MCF 10A (cell line): ENCODE measurements around the gene TMEM126A. TPM values are rescaled to one million over a fixed set of nuclear protein-coding genes. Genes with fewer than 3 reads are reported as not detected.

ENCODE experiments used
- BruUV-seq: library from RNA; stranded (reverse); fragments of 400-500 nt; replicated peaks from 2 replicates; lab custom pipeline; 2021; lab: Mats Ljungman, UMichigan
- CTCF ChIA-PET: fragments of 300-600 bp; sonication (Branson Sonifier 250); formaldehyde crosslinking; extraction: SDS; loops from one replicate; lab custom pipeline; 2021; ENCODE audit warnings: antibody characterized with exemption, inconsistent platforms; lab: Yijun Ruan, JAX
- POLR2A ChIA-PET: fragments of 300-600, 350-650 bp; sonication (Branson Sonifier 250); formaldehyde crosslinking; extraction: SDS; loops from one replicate; lab custom pipeline; 2020; ENCODE audit warnings: antibody characterized with exemption, inconsistent platforms; lab: Yijun Ruan, JAX
- DNase-seq: peaks from one replicate; pipeline ENCODE4 v3.0.0-alpha.2; 2018; ENCODE audit not compliant: unreplicated experiment
- H3K27ac Mint-ChIP-seq: one replicate; pipeline ENCODE4 v1.8.0; 2022; ENCODE audit warnings: mild to moderate bottlenecking, low read depth, mixed read lengths; ENCODE audit not compliant: unreplicated experiment
- H3K27me3 Mint-ChIP-seq: one replicate; pipeline ENCODE4 v1.8.0; 2022; ENCODE audit warnings: mixed read lengths; ENCODE audit not compliant: insufficient read depth, unreplicated experiment
- H3K36me3 Mint-ChIP-seq: one replicate; pipeline ENCODE4 v1.8.0; 2022; ENCODE audit warnings: mild to moderate bottlenecking, moderate library complexity, mixed read lengths; ENCODE audit not compliant: insufficient read depth, unreplicated experiment
- H3K4me1 Mint-ChIP-seq: one replicate; pipeline ENCODE4 v1.8.0; 2022; ENCODE audit warnings: mixed read lengths; ENCODE audit not compliant: insufficient read depth, unreplicated experiment
- H3K4me3 Mint-ChIP-seq: one replicate; pipeline ENCODE4 v1.8.0; 2022; ENCODE audit warnings: mild to moderate bottlenecking, moderate library complexity, mixed read lengths; ENCODE audit not compliant: unreplicated experiment
- H3K9me3 Mint-ChIP-seq: one replicate; pipeline ENCODE4 v1.8.0; 2022; ENCODE audit warnings: mixed read lengths; ENCODE audit not compliant: unreplicated experiment
- intact Hi-C: fragments of 100-400 bp; cut with micrococcal nuclease; formaldehyde crosslinking; loops from 2 replicates; pipeline ENCODE4 v1.14.1; 2022
- total RNA-seq: library from RNA; stranded (reverse); gene quantifications from 2 replicates; pipeline ENCODE4 v1.2.3, GENCODE V29; 2022
- TF ChIP-seq, protein P1 (sequence below): fragments of 200-600 bp; IDR thresholded peaks from one replicate; pipeline ENCODE4 v1.8.0; 2022; ENCODE audit warnings: antibody characterized with exemption, mild to moderate bottlenecking; ENCODE audit not compliant: unreplicated experiment

TMEM126A gene
- total RNA-seq, 1 experiment from 2014 or later = 33.5 TPM

DNA sequence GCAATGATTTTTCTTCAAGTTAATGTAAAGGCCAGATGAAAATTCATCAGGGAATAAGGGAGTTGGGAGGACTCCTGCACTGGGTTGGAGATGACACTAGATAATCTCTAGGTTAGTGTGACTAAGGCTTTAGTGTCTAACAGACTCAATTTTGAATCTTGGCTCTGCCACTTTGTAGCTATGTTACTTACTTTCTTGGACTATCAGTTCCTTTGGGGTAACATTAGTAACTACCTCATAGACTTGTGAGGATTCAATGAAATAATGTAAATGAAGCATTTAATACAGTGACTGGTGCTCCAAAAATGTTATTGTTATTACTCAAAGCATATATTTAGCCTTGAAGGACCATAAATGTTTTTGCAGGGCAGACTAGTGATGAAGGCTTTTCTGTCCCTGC, 47.8 kb downstream of the TMEM126A start:
- no peaks in the 10 kb centered on the region for H3K9me3 Mint-ChIP-seq
- intact Hi-C loops = loop anchor here (10.0 kb wide), 1 partner anchor 249 kb away; no protein-coding TSS in a partner anchor
- H3K36me3 Mint-ChIP-seq = no peaks in the 10 kb centered on the region
- ChIA-PET CTCF (interaction anchor here (0.6 to 9.5 kb wide), 15 partner anchors 10 to 853 kb away, joined by 3 to 106 read pairs (median 3); partner anchors contain the start of genes CCDC83 and CCDC89), POLR2A (interaction anchor here (1.5 kb wide), 1 partner anchor 30 kb away, joined by 4 read pairs; the partner anchor contains the start of gene CREBZF)
- no peak overlapping the region for H3K4me3 Mint-ChIP-seq
- DNase-seq = no peak
- H3K4me1 Mint-ChIP-seq = no peaks in the 10 kb centered on the region
- H3K27me3 Mint-ChIP-seq = peaks cover 5% of the 10 kb centered on the region
- TF ChIP-seq, protein P1, sequence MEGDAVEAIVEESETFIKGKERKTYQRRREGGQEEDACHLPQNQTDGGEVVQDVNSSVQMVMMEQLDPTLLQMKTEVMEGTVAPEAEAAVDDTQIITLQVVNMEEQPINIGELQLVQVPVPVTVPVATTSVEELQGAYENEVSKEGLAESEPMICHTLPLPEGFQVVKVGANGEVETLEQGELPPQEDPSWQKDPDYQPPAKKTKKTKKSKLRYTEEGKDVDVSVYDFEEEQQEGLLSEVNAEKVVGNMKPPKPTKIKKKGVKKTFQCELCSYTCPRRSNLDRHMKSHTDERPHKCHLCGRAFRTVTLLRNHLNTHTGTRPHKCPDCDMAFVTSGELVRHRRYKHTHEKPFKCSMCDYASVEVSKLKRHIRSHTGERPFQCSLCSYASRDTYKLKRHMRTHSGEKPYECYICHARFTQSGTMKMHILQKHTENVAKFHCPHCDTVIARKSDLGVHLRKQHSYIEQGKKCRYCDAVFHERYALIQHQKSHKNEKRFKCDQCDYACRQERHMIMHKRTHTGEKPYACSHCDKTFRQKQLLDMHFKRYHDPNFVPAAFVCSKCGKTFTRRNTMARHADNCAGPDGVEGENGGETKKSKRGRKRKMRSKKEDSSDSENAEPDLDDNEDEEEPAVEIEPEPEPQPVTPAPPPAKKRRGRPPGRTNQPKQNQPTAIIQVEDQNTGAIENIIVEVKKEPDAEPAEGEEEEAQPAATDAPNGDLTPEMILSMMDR = no peak
- no peak overlapping the region for H3K27ac Mint-ChIP-seq
- no TSS peak for BruUV-seq

DNA sequence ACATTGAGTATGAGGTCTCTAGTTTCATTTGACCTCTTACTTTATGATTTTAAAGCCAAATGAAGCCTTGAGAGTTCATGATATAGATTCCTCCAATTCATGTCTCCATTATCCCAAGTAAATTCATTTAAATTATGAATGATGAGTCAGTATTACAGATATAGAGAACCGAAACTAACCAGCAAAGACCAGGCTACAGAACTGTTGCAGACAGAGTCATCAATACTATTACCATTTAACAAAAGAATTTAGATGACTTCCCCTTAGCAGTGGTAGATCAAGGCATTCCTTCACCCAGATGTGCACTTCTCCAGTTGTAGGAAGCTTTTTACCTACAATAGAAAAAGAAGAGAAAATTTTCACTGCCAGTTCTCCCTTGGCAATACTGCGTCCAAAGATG, 50.0 kb downstream of the TMEM126A start:
- CTCF ChIA-PET = interaction anchor here (0.6 to 9.5 kb wide), 5 partner anchors 19 to 157 kb away, joined by 3 to 106 read pairs (median 6); partner anchors contain the start of gene CCDC83
- H3K4me1 Mint-ChIP-seq = no peaks in the 10 kb centered on the region
- no peaks in the 10 kb centered on the region for H3K9me3 Mint-ChIP-seq
- POLR2A ChIA-PET = no interaction called here
- H3K27me3 Mint-ChIP-seq = no peaks in the 10 kb centered on the region
- no TSS peak for BruUV-seq
- H3K4me3 Mint-ChIP-seq = no peak overlapping the region
- no peak for DNase-seq
- TF ChIP-seq, protein P1 = no peak
- no peak overlapping the region for H3K27ac Mint-ChIP-seq
- intact Hi-C loops = loop anchor here (10.0 kb wide), 1 partner anchor 247 kb away; no protein-coding TSS in a partner anchor
- H3K36me3 Mint-ChIP-seq = no peaks in the 10 kb centered on the region

DNA sequence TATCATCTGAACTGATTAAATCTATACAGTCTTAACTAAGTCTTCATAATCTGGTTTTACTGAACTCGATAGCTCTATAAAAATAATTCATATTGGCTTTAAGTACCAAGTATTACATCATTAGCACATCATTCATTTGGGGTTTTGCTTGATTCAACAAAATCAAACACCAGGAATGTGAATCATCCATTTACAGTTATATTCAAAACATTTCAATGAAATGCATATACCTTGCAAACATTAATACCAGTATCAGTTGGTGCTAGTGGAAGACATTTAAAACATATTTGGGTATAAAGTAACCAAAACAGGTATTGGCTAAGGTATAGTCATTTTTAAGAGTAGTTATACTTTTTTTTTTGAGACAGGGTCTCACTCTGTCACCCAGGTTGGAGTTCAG, 50.4 kb downstream of the TMEM126A start:
- Mint-ChIP-seq H3K4me1 (no peaks in the 10 kb centered on the region), H3K27me3 (no peaks in the 10 kb centered on the region), H3K9me3 (no peaks in the 10 kb centered on the region), H3K36me3 (no peaks in the 10 kb centered on the region), H3K4me3 (no peak overlapping the region), H3K27ac (no peak overlapping the region)
- intact Hi-C loops = loop anchor here (10.0 kb wide), 1 partner anchor 247 kb away; no protein-coding TSS in a partner anchor
- CTCF ChIA-PET = interaction anchor here (0.6 to 9.5 kb wide), 4 partner anchors 126 to 648 kb away, joined by 4 to 106 read pairs (median 10); partner anchors contain the start of gene CCDC83
- DNase-seq = no peak
- no TSS peak for BruUV-seq
- TF ChIP-seq, protein P1 = no peak
- POLR2A ChIA-PET = no interaction called here

DNA sequence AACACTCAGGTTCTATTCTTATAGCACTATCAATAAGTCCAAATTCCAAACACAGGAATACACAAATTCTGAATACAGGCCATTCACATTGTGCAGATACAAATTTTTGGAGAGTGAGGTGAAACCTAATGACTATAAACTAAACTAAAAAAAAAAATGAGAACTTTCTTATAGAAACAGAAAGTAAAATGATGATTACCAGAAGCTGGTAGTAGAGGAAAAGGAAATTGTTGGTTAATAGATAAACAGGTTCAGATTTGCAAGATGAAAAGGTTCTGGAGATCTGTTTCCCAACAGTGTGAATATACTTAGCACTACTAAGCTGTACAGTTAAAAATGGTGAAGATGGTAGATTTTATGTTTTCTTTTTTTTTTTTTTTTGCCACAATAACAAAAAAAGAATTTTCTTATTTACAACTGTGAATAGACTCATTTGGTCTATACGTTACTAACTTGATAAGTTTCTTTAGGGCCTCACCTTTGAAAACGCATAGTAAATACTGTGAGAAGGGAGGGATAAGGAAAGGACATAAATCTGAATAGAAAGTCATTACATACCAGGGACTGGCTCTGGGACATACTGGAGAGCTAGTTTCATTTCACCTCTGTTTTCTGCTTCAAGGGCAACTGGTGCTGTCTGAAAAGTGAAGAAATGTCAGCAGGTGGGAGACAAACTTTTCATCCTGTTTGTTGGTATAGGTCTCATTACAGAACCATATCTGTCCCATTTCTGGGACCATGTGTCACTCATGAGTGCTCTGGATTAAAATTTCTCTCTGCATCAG, 52.4 kb downstream of the TMEM126A start:
- no peak for DNase-seq
- TF ChIP-seq, protein P1 = no peak
- no peaks in the 10 kb centered on the region for H3K9me3 Mint-ChIP-seq
- H3K4me3 Mint-ChIP-seq = no peak overlapping the region
- intact Hi-C loops = loop anchor here (2.0 to 10.0 kb wide), 2 partner anchors 23 to 245 kb away; no protein-coding TSS in a partner anchor
- no peaks in the 10 kb centered on the region for H3K4me1 Mint-ChIP-seq
- ChIA-PET CTCF (interaction anchor here (0.6 to 9.5 kb wide), 3 partner anchors 119 to 1066 kb away, joined by 3 to 106 read pairs (median 3); no protein-coding TSS in a partner anchor), POLR2A (interaction anchor here (1.7 kb wide), 1 partner anchor 35 kb away, joined by 4 read pairs; the partner anchor contains the start of gene CREBZF)
- BruUV-seq = no TSS peak
- no peaks in the 10 kb centered on the region for H3K27me3 Mint-ChIP-seq
- no peaks in the 10 kb centered on the region for H3K36me3 Mint-ChIP-seq
- no peak overlapping the region for H3K27ac Mint-ChIP-seq
